ENCODE results near the gene HTT.

Gene HTT

DNA sequence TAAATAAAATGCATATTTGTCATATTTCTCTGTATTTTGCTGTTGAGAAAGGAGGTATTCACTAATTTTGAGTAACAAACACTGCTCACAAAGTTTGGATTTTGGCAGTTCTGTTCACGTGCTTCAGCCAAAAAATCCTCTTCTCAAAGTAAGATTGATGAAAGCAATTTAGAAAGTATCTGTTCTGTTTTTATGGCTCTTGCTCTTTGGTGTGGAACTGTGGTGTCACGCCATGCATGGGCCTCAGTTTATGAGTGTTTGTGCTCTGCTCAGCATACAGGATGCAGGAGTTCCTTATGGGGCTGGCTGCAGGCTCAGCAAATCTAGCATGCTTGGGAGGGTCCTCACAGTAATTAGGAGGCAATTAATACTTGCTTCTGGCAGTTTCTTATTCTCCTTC is 3.3 kb downstream of the HTT start:
- TF ChIP-seq, protein P1, sequence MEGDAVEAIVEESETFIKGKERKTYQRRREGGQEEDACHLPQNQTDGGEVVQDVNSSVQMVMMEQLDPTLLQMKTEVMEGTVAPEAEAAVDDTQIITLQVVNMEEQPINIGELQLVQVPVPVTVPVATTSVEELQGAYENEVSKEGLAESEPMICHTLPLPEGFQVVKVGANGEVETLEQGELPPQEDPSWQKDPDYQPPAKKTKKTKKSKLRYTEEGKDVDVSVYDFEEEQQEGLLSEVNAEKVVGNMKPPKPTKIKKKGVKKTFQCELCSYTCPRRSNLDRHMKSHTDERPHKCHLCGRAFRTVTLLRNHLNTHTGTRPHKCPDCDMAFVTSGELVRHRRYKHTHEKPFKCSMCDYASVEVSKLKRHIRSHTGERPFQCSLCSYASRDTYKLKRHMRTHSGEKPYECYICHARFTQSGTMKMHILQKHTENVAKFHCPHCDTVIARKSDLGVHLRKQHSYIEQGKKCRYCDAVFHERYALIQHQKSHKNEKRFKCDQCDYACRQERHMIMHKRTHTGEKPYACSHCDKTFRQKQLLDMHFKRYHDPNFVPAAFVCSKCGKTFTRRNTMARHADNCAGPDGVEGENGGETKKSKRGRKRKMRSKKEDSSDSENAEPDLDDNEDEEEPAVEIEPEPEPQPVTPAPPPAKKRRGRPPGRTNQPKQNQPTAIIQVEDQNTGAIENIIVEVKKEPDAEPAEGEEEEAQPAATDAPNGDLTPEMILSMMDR (IDR thresholded peaks at IDR 0.05) = no peak

DNA sequence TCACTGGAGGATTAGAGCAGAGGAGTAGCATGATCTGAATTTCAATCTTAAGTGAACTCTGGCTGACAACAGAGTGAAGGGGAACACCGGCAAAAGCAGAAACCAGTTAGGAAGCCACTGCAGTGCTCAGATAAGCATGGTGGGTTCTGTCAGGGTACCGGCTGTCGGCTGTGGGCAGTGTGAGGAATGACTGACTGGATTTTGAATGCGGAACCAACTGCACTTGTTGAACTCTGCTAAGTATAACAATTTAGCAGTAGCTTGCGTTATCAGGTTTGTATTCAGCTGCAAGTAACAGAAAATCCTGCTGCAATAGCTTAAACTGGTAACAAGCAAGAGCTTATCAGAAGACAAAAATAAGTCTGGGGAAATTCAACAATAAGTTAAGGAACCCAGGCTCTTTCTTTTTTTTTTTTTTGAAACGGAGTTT is 5.2 kb downstream of the HTT start:
- TF ChIP-seq, protein P1 (IDR thresholded peaks at IDR 0.05) = no peak

DNA sequence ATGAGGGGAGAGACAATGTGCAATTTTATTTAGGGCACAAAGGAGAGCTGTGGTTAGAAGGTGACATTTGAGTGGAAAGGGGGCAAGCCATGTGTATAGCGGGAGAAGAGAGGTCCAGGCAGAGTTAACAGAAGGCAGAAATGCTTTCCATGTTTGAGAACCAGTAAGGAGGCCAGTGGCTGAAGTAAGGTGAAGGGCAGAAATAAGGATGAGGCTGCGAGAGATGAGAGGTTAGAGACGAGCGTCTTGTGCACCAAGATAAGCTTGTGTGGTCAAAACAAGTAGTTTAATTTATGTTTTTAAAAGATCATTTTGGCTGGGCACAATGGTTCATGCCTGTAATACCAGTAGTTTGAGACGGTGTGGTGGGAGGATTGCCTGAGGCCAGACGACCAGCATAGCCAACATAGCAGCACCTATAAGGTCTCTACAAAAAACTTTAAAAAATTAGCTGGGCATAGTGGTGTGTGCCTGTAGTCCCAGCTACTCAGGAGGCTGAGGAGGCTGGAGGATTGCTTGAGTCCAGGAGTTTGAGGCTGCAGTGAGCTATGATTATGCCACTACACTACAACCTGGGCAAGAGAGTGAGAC is 8.5 kb downstream of the HTT start:
- TF ChIP-seq, protein P1 (IDR thresholded peaks at IDR 0.05) = no peak

DNA sequence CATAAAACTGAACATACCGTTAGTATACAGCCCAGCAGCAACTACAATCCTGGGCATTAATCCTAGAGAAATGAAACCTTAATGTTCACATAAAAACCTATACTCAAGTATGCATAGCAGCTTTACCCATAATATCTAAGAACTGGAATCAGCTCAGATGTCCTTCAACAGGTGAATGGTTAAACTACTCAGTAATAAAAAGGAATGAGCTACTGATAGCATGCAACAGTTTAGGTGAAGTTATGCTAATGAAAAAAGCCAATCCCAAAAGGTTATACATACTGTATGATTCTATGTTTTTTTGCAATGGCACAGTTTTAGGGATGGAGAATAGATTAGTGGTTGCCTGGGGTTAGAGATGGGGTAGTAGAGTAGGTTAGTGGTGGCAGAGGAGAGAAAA is 9.3 kb downstream of the HTT start:
- TF ChIP-seq, protein P1 (IDR thresholded peaks at IDR 0.05) = no peak

DNA sequence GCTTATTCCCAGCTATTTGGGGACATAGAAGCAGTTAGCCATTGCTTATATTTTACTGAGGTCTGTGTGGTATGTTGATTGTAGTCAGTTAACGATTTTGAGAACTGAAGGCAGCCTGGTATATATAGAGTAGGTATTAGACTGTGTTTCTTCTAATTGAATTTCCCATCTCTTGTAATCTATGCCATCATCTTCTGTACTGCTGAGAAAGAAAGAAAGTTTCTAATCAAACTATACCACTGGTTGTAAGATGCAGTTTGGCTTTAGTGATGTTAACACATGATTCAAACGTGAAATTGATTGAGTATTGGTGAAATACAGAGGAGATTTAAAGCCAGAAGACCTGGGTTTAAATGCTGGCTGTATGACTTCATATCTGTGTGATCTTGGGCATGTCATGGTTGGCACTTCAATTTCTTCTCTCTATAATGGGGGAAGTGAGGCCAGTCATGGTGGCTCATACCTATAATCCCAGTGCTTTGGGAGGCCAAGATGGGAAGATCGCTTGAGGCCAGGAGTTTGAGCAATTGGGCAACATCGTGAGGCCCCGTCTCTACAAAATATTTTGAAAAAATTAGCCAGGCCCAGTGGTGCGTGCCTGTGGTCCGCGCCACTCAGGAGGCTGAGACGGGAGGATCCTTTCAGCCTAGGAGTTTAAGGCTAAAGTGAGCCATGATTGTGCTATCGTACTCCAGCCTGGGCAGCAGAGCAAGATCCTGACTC is 11.6 kb downstream of the HTT start:
- TF ChIP-seq, protein P1 (IDR thresholded peaks at IDR 0.05) = no peak

DNA sequence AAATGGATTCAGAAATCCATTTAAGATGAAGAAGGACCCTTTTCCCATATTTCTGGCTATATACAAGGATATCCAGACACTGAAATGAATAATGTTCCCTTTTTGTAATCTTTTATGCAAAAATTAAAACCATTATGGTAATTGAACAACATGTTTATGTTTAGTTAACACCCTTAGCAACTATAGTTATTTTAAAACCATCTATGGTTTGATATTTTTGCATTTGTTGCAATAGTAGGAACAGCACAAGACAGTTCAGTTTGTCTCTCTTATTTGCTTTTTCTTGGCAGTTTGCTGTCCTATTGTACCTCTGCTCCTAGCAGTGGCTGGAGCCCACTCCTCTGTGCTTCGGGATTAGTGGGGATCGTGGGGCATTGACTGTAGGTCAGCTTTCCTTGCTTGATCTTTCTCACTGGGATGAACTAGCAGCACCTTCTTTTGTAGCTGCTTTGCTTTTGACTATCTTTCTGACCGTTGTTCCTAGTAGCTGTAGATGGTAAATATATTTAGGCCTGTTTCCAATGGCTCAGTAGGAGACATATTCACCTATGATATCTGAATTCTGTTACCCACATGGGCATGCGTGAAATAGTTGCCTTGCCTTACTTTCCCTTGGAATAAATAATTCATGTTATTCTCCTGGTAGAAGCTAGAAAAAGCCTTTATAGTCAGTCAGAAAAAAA is 12.8 kb downstream of the HTT start:
- TF ChIP-seq, protein P1 (IDR thresholded peaks at IDR 0.05) = no peak

DNA sequence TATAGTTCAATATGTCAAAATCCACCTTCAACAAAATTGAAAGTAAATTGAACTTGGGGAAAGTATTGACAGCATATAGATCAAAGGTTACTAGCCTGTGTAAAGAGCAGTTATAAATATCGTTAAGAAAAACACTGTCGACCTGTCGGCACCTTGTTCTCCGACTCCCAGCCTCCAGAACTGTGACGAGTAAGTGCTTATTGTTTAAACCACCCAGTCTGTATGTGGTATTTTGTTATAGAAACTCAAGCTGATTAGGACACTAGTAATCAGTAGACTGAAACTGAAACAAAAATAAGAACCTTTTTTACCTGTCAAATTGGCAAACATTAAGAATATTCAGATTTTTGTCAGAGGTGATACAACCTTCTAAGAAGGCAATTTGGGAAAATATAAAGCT is 17.0 kb downstream of the HTT start:
- TF ChIP-seq, protein P1 (IDR thresholded peaks at IDR 0.05) = no peak

Measured in LNCAP (cell line).